SK-N-SH treated with all-trans-retinoic acid at 6 μM for 48 hours (cell line): ENCODE measurements around the gene PLEKHA1.

Experiments used
- ATAC-seq: fragments of 200-7000 bp; cut with Tn5 transposase; 3 replicates; pipeline ENCODE4 v1.9.1; 2020; ENCODE audit warnings: mild to moderate bottlenecking, moderate library complexity
- ARNTL ChIP-seq: fragments of 450-650 bp; formaldehyde crosslinking; IDR thresholded peaks from 2 replicates; pipeline ENCODE4 v1.5.0; 2020; ENCODE audit warnings: low read depth, mild to moderate bottlenecking, moderate library complexity, borderline replicate concordance
- BACH2 ChIP-seq: fragments of 250-450 bp; sonication (Bioruptor Pico); IDR thresholded peaks from 2 replicates; pipeline ENCODE4 v1.9.0; 2021; ENCODE audit warnings: mild to moderate bottlenecking, borderline replicate concordance
- CREB5 ChIP-seq: fragments of 250-450 bp; sonication (Bioruptor Pico); IDR thresholded peaks from 2 replicates; pipeline ENCODE4 v1.5.1; 2020; ENCODE audit warnings: low read depth, mild to moderate bottlenecking, moderate library complexity
- CSDC2 ChIP-seq: fragments of 250-450 bp; sonication (Bioruptor Pico); IDR thresholded peaks from 2 replicates; pipeline ENCODE4 v1.5.0; 2020; ENCODE audit warnings: mild to moderate bottlenecking, moderate library complexity
- CSRNP3 ChIP-seq: fragments of 250-450 bp; sonication (Bioruptor Pico); IDR thresholded peaks from 2 replicates; pipeline ENCODE4 v1.5.1; 2021; ENCODE audit warnings: mild to moderate bottlenecking, moderate library complexity
- ESRRG ChIP-seq: fragments of 250-450 bp; sonication (Bioruptor Pico); IDR thresholded peaks from 2 replicates; pipeline ENCODE4 v1.6.1; 2021; ENCODE audit warnings: mild to moderate bottlenecking
- GLIS3 ChIP-seq: fragments of 250-450 bp; sonication (Bioruptor Pico); IDR thresholded peaks from 2 replicates; pipeline ENCODE4 v1.5.0; 2020; ENCODE audit warnings: mild to moderate bottlenecking, moderate library complexity
- ISL1 ChIP-seq: fragments of 250-450 bp; sonication (Bioruptor Pico); IDR thresholded peaks from 2 replicates; pipeline ENCODE4 v2.1.2; 2022; ENCODE audit warnings: mild to moderate bottlenecking, moderate library complexity
- OSR1 ChIP-seq: fragments of 250-450 bp; sonication (Bioruptor Pico); IDR thresholded peaks from 2 replicates; pipeline ENCODE4 v1.8.0; 2022; ENCODE audit warnings: moderate library complexity, mild to moderate bottlenecking, inconsistent platforms
- POU6F1 ChIP-seq: fragments of 250-450 bp; sonication (Bioruptor Pico); IDR thresholded peaks from 2 replicates; pipeline ENCODE4 v1.8.0; 2021; ENCODE audit warnings: low read depth, mild to moderate bottlenecking, moderate library complexity, borderline replicate concordance
- PPARA ChIP-seq: fragments of 250-450 bp; sonication (Bioruptor Pico); IDR thresholded peaks from 2 replicates; pipeline ENCODE4 v1.5.0; 2020; ENCODE audit warnings: mild to moderate bottlenecking, borderline replicate concordance
- RARB ChIP-seq: fragments of 250-450 bp; sonication (Bioruptor Pico); IDR thresholded peaks from 2 replicates; pipeline ENCODE4 v1.8.0; 2021; ENCODE audit warnings: mild to moderate bottlenecking, moderate library complexity
- SNAI2 ChIP-seq: fragments of 250-450 bp; sonication (Bioruptor Pico); IDR thresholded peaks from 2 replicates; pipeline ENCODE4 v1.5.0; 2020; ENCODE audit warnings: mild to moderate bottlenecking, moderate library complexity
- TCF4 ChIP-seq: fragments of 250-450 bp; sonication (Bioruptor Pico); IDR thresholded peaks from 2 replicates; pipeline ENCODE4 v1.8.0; 2021; ENCODE audit warnings: mild to moderate bottlenecking, moderate library complexity, borderline replicate concordance
- TOX ChIP-seq: fragments of 250-450 bp; sonication (Bioruptor Pico); IDR thresholded peaks from 2 replicates; pipeline ENCODE4 v1.8.0; 2021; ENCODE audit warnings: mild to moderate bottlenecking, moderate library complexity, borderline replicate concordance
- ZC3H10 ChIP-seq: fragments of 250-450 bp; sonication (Bioruptor Pico); IDR thresholded peaks from 2 replicates; pipeline ENCODE4 v1.5.1; 2021; ENCODE audit warnings: mild to moderate bottlenecking, moderate library complexity
- ZFP3 ChIP-seq: fragments of 250-450 bp; sonication (Bioruptor Pico); IDR thresholded peaks from 2 replicates; pipeline ENCODE4 v1.5.0; 2020; ENCODE audit warnings: mild to moderate bottlenecking, moderate library complexity
- ZFP30 ChIP-seq: fragments of 450-650 bp; formaldehyde crosslinking; IDR thresholded peaks from 2 replicates; pipeline ENCODE4 v1.5.0; 2022; ENCODE audit warnings: mild to moderate bottlenecking, moderate library complexity
- ZNF565 ChIP-seq: fragments of 450-650 bp; formaldehyde crosslinking; conservative IDR thresholded peaks from 2 replicates; pipeline ENCODE4 v1.5.0; 2020; ENCODE audit warnings: low read depth, mild to moderate bottlenecking, moderate library complexity
- ZNF70 ChIP-seq: fragments of 450-650 bp; formaldehyde crosslinking; IDR thresholded peaks from 2 replicates; pipeline ENCODE4 v1.5.0; 2020; ENCODE audit warnings: mild to moderate bottlenecking, moderate library complexity
- ZNF8 ChIP-seq: fragments of 450-650 bp; formaldehyde crosslinking; IDR thresholded peaks from 2 replicates; pipeline ENCODE4 v1.5.0; 2020; ENCODE audit warnings: mild to moderate bottlenecking, moderate library complexity
- TF ChIP-seq, protein P1 (sequence below): fragments of 250-450 bp; sonication (Bioruptor Pico); IDR thresholded peaks from 2 replicates; pipeline ENCODE4 v1.8.0; 2020; ENCODE audit warnings: mild to moderate bottlenecking, moderate library complexity, borderline replicate concordance

PLEKHA1 gene

DNA sequence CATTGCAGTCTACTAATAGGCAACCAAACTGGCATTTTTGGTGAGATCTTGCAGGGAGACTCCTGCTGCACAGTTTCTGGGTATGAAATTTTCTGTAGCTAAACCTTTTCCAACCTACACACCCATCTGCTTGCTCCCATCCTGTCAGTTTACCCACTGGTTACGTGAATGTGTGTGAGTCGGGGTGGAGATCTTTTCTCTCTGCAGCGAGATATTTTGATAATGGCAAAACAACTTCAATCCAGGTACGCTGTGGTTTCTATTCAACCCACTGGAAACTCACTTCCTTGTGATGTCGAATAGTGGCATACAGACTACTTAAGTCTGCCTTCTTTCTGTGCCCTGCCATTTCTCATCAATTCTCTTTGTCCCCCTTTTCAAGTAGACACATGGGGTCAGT is 4.5 kb downstream of the PLEKHA1 start:
- ATAC-seq: no peak
- TF ChIP-seq POU6F1 (CRISPR knock-in tag): no peak
- TF ChIP-seq BACH2: no peak
- no peak for TF ChIP-seq ZC3H10 (CRISPR knock-in tag)
- no peak for TF ChIP-seq RARB
- no peak for TF ChIP-seq ISL1 (CRISPR knock-in tag)
- no peak for TF ChIP-seq CREB5 (CRISPR knock-in tag)

DNA sequence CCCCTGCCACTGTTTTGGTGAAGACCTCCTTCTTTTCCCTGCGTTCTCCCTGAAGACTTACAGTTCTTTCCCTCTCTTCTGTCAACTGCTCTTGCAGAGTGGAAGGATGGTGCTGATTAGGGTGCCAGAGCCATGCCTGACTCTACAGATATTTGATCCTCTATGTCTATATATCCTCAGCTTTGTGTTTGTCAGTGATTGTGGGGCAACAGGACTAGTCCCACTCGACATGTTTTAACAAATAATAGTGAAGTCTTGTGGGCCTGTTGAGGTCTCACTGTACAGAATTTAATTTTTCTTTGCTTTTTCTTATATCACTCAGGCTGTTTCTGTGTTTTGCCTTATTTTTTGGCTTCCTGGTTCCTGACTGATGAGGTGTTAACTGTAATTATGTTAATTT is 5.0 kb downstream of the PLEKHA1 start:
- ATAC-seq: no peak
- TF ChIP-seq POU6F1 (CRISPR knock-in tag) (no peak), ESRRG (CRISPR knock-in tag) (no peak), ZNF8 (no peak), ZNF565 (CRISPR knock-in tag) (no peak), ARNTL (no peak), ZFP3 (no peak), ZC3H10 (CRISPR knock-in tag) (no peak), GLIS3 (CRISPR knock-in tag) (no peak), PPARA (CRISPR knock-in tag) (no peak), SNAI2 (CRISPR knock-in tag) (no peak), OSR1 (no peak), BACH2 (no peak), ZFP30 (CRISPR knock-in tag) (no peak), CSDC2 (CRISPR knock-in tag) (no peak)

GRCh38 chr10:122380703-122381102 is 6.2 kb downstream of the PLEKHA1 start:
- TF ChIP-seq OSR1 (no peak), CSDC2 (CRISPR knock-in tag) (no peak), RARB (no peak), ZNF8 (no peak), CREB5 (CRISPR knock-in tag) (no peak), TCF4 (CRISPR knock-in tag) (no peak), ESRRG (CRISPR knock-in tag) (no peak)
- ATAC-seq: no peak

DNA sequence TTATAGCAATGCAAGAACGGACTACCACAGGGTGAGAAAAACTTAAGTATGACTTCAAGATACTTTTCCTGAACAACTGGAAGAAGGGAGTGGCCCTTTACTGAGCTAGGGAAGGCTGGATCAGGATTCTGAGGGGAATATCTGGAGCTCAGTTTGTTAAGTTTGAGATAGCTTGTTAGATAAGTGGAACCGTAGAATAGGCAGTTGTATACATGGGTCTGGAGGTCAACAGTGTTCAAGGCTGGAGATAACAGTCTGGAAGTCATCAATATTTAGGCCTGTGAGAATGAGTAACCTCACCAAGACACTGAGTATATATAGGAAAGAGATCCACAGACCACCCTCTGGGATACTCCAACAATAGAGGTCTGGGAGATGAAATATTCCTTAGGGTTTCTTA is 7.2 kb downstream of the PLEKHA1 start:
- ATAC-seq: no peak
- TF ChIP-seq OSR1 (no peak), ZC3H10 (CRISPR knock-in tag) (no peak)

DNA sequence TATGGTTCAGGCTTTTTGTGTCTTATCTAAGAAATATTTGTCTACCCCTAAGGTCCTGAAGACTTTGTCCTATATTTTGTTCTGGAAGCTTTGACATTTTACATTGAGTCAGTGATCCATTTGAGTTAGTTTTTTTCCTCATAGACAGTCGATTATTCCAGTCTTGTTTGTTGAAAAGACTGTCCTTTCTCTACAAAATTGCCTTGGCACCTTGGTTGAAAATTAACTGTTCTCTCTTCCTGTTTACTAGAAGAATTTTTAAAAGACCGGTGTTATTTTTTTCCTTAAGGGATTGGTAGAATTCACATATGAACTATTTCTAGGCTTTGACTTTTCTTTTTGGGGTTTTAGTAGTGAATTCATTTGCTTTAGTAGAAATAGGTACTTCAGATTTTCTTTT is 12.0 kb downstream of the PLEKHA1 start:
- no peak for ATAC-seq
- no peak for TF ChIP-seq CREB5 (CRISPR knock-in tag)
- TF ChIP-seq CSRNP3: no peak
- no peak for TF ChIP-seq ZFP30 (CRISPR knock-in tag)
- TF ChIP-seq TCF4 (CRISPR knock-in tag): no peak
- no peak for TF ChIP-seq RARB
- no peak for TF ChIP-seq BACH2
- no peak for TF ChIP-seq ARNTL
- no peak for TF ChIP-seq ZNF565 (CRISPR knock-in tag)
- no peak for TF ChIP-seq ZNF70
- no peak for TF ChIP-seq ISL1 (CRISPR knock-in tag)
- no peak for TF ChIP-seq GLIS3 (CRISPR knock-in tag)
- TF ChIP-seq, protein P1, sequence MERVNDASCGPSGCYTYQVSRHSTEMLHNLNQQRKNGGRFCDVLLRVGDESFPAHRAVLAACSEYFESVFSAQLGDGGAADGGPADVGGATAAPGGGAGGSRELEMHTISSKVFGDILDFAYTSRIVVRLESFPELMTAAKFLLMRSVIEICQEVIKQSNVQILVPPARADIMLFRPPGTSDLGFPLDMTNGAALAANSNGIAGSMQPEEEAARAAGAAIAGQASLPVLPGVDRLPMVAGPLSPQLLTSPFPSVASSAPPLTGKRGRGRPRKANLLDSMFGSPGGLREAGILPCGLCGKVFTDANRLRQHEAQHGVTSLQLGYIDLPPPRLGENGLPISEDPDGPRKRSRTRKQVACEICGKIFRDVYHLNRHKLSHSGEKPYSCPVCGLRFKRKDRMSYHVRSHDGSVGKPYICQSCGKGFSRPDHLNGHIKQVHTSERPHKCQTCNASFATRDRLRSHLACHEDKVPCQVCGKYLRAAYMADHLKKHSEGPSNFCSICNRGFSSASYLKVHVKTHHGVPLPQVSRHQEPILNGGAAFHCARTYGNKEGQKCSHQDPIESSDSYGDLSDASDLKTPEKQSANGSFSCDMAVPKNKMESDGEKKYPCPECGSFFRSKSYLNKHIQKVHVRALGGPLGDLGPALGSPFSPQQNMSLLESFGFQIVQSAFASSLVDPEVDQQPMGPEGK (CRISPR knock-in tag): no peak
- TF ChIP-seq TOX: no peak
